GM12878 (cell line): ENCODE data around the gene ERMARD. TPM values are rescaled to one million over a fixed set of nuclear protein-coding genes. Genes with fewer than 3 reads are reported as not detected.

Experiments
- ATAC-seq: fragments of 200-7000 bp; cut with Tn5 transposase; 3 replicates; pipeline ENCODE4 v1.9.1; 2020; ENCODE audit warnings: mild to moderate bottlenecking, moderate library complexity
- BruUV-seq: library from RNA; stranded (reverse); fragments of 400-500 nt; replicated peaks from 2 replicates; lab custom pipeline; 2021; lab: Mats Ljungman, UMichigan
- CTCF ChIA-PET: fragments of 300-600 bp; sonication (Branson Sonifier 250); formaldehyde crosslinking; extraction: SDS; loops from one replicate; lab custom pipeline; 2021; ENCODE audit warnings: inconsistent platforms; lab: Yijun Ruan, JAX
- POLR2A ChIA-PET: fragments of 350-600 bp; formaldehyde crosslinking; extraction: SDS; loops from one replicate; lab custom pipeline; 2021; ENCODE audit warnings: inconsistent platforms; lab: Charles Lee
- RAD21 ChIA-PET: fragments of 300-600 bp; sonication (Branson Sonifier 250); formaldehyde crosslinking; loops from one replicate; lab custom pipeline; 2023; ENCODE audit warnings: antibody characterized with exemption; ENCODE audit not compliant: unreplicated experiment; lab: Charles Lee
- SMC1A ChIA-PET: fragments of 300-600 bp; sonication (Branson Sonifier 250); formaldehyde crosslinking; loops from one replicate; lab custom pipeline; 2023; ENCODE audit not compliant: unreplicated experiment, uncharacterized antibody; lab: Charles Lee
- DNase-seq: peaks from one replicate; pipeline ENCODE4 v3.0.0-alpha.2; 2011; ENCODE audit warnings: low read depth, low spot score
- FAIRE-seq: peaks from 3 replicates; lab custom pipeline; 2011; peaks lifted over from hg19 to GRCh38; lab: Jason Lieb, UNC
- H2AFZ ChIP-seq: 2 replicates; pipeline ENCODE4 v1.6.0; 2011; ENCODE audit warnings: low read depth, low read length, control low read depth; ENCODE audit not compliant: control insufficient read depth
- H3K27ac ChIP-seq: 2 replicates; pipeline ENCODE4 v1.5.1; 2011; ENCODE audit warnings: control low read depth; ENCODE audit not compliant: control insufficient read depth, insufficient read depth
- H3K27me3 ChIP-seq, 2 experiments: replicated peaks in 1 of 2; 2 replicates each; pipeline versions ENCODE4 v1.6.0 to v1.6.1; 2011; ENCODE audit warnings: low read length in 1 of 2; ENCODE audit not compliant: control insufficient read depth in 2 of 2, insufficient read depth in 2 of 2
- H3K36me3 ChIP-seq, 2 experiments: 2 replicates each; pipeline ENCODE4 v1.5.1; 2011; ENCODE audit warnings: low read length in 1 of 2; ENCODE audit not compliant: control insufficient read depth in 2 of 2, insufficient read depth in 2 of 2
- H3K4me1 ChIP-seq: 2 replicates; pipeline ENCODE4 v1.6.1; 2011; ENCODE audit warnings: mild to moderate bottlenecking, low read length, moderate library complexity, mixed read lengths; ENCODE audit not compliant: control insufficient read depth, insufficient read depth
- H3K4me2 ChIP-seq: 2 replicates; pipeline ENCODE4 v1.6.0; 2011; ENCODE audit warnings: control low read depth; ENCODE audit not compliant: control insufficient read depth, insufficient read depth
- H3K4me3 ChIP-seq: fragments of 200-600 bp; sonication (generic); 2 replicates; pipeline ENCODE4 v1.5.1; 2016
- H3K79me2 ChIP-seq: 2 replicates; pipeline ENCODE4 v1.6.0; 2011; ENCODE audit warnings: low read length; ENCODE audit not compliant: control insufficient read depth, insufficient read depth
- H3K9ac ChIP-seq: 2 replicates; pipeline ENCODE4 v1.8.0; 2011; ENCODE audit warnings: low read length, control low read depth, mixed read lengths; ENCODE audit not compliant: control insufficient read depth, insufficient read depth
- H3K9me3 ChIP-seq: replicated peaks from 3 replicates; pipeline ENCODE4 v1.5.1; 2011; ENCODE audit warnings: mild to moderate bottlenecking, low read length; ENCODE audit not compliant: control insufficient read depth, insufficient read depth
- H4K20me1 ChIP-seq: 2 replicates; pipeline ENCODE4 v1.6.0; 2011; ENCODE audit not compliant: control insufficient read depth, insufficient read depth
- BACH1 ChIP-seq: fragments of 450-650 bp; IDR thresholded peaks from 2 replicates; pipeline ENCODE4 v1.6.1; 2017; ENCODE audit warnings: mild to moderate bottlenecking, borderline replicate concordance
- BRCA1 ChIP-seq: IDR thresholded peaks from 2 replicates; pipeline ENCODE4 v1.6.1; 2011; ENCODE audit warnings: low read depth, low read length, improper control_type of control experiment
- CBX3 ChIP-seq: fragments of 200-600 bp; sonication (generic); IDR thresholded peaks from 2 replicates; pipeline ENCODE4 v1.6.1; 2016; ENCODE audit warnings: low read depth, borderline replicate concordance
- CBX5 ChIP-seq: sonication (generic); IDR thresholded peaks from 2 replicates; pipeline ENCODE4 v1.6.1; 2016; ENCODE audit warnings: low read depth, moderate library complexity, mild to moderate bottlenecking, inconsistent platforms
- IKZF1 ChIP-seq: fragments of 450-650 bp; conservative IDR thresholded peaks from 2 replicates; pipeline ENCODE4 v1.6.1; 2017; ENCODE audit warnings: antibody characterized with exemption, mild to moderate bottlenecking
- KLF5 ChIP-seq: fragments of 450-650 bp; IDR thresholded peaks from 2 replicates; pipeline ENCODE4 v1.6.1; 2014; ENCODE audit warnings: mild to moderate bottlenecking; ENCODE audit not compliant: partially characterized antibody
- MEF2B ChIP-seq: fragments of 450-650 bp; IDR thresholded peaks from 2 replicates; pipeline ENCODE4 v1.6.1; 2018; ENCODE audit warnings: mild to moderate bottlenecking, moderate library complexity; ENCODE audit not compliant: partially characterized antibody, poor library complexity, severe bottlenecking
- MTA2 ChIP-seq: fragments of 450-650 bp; IDR thresholded peaks from 2 replicates; pipeline ENCODE4 v1.6.1; 2016; ENCODE audit warnings: low read depth, mild to moderate bottlenecking, moderate library complexity
- NFYB ChIP-seq: IDR thresholded peaks from 2 replicates; pipeline ENCODE4 v1.6.1; 2011; ENCODE audit warnings: low read depth, mild to moderate bottlenecking, low read length, improper control_type of control experiment, moderate library complexity; ENCODE audit not compliant: insufficient read depth
- NR2F1 ChIP-seq: fragments of 450-650 bp; conservative IDR thresholded peaks from 2 replicates; pipeline ENCODE4 v1.6.1; 2017; ENCODE audit warnings: mild to moderate bottlenecking
- POLR2A ChIP-seq: IDR thresholded peaks from 2 replicates; pipeline ENCODE4 v1.6.1; 2011; ENCODE audit warnings: low read depth, mild to moderate bottlenecking, low read length
- POU2F2 ChIP-seq: IDR thresholded peaks from 3 replicates; pipeline ENCODE4 v1.6.1; 2011; ENCODE audit warnings: low read depth, mild to moderate bottlenecking, low read length, borderline replicate concordance
- RELA ChIP-seq: fragments of 450-650 bp; IDR thresholded peaks from 2 replicates; pipeline ENCODE4 v1.8.0; 2014; ENCODE audit warnings: borderline replicate concordance; ENCODE audit not compliant: partially characterized antibody
- RUNX3 ChIP-seq: IDR thresholded peaks from 2 replicates; pipeline ENCODE4 v1.6.1; 2012; ENCODE audit warnings: low read length, inconsistent platforms
- TCF7 ChIP-seq: IDR thresholded peaks from 2 replicates; pipeline ENCODE4 v1.6.1; 2014; ENCODE audit warnings: antibody characterized with exemption, borderline replicate concordance
- ZZZ3 ChIP-seq: IDR thresholded peaks from 2 replicates; pipeline ENCODE4 v1.6.1; 2011; ENCODE audit warnings: low read depth; ENCODE audit not compliant: control insufficient read depth, insufficient read length
- WGBS: methylation state at CpG from one replicate; pipeline ENCODE4 v1.1.6; 2016; ENCODE audit warnings: low lambda C conversion rate; ENCODE audit not compliant: insufficient replicate concordance, insufficient coverage; ENCODE audit errors: missing lambda C conversion rate; 5-methylcytosine and 5-hydroxymethylcytosine counted together
- in situ Hi-C: fragments of 300-500 bp; cut with MboI; formaldehyde crosslinking; loops from 9 replicates; pipeline ENCODE4 v1.14.3; 2018; ENCODE audit warnings: mixed read lengths
- intact Hi-C: fragments of 100-400 bp; cut with micrococcal nuclease; formaldehyde crosslinking; loops from one replicate; pipeline ENCODE4 v1.14.2; 2022; ENCODE audit not compliant: unreplicated experiment
- polyA plus RNA-seq, 11 experiments: library from polyadenylated mRNA; depleted of rRNA in 4 of 11; unstranded in 6 of 11; stranded (reverse) in 5 of 11; fragments of >200 nt; fragmentation: Nextera tagmentation in 4 of 11; fragmentation: Illumina TruSeq in 1 of 11; extraction: Ambion mirVana in 4 of 11; extraction: Trizol in 1 of 11; gene quantifications; 1 replicate in 1 of 11; 2 replicates in 10 of 11; pipeline versions ENCODE4 v1.2.1 to v1.2.3, GENCODE V29; 2011 to 2016; ENCODE audit warnings: inconsistent platforms in 2 of 11, missing spikeins in 2 of 11, low read depth in 1 of 11
- total RNA-seq, 4 experiments: library from RNA; depleted of rRNA in 3 of 4; stranded (reverse); fragments of >200 nt in 3 of 4; fragmentation: Illumina TruSeq in 1 of 4; extraction: Trizol in 1 of 4; gene quantifications; 2 replicates each; pipeline versions ENCODE4 v1.2.1 to v1.2.3, GENCODE V29; 2013 to 2021
- TF ChIP-seq, protein P1 (sequence below): IDR thresholded peaks from 2 replicates; pipeline ENCODE4 v1.6.1; 2011; ENCODE audit warnings: borderline replicate concordance, low read depth, mild to moderate bottlenecking, moderate library complexity, low read length; ENCODE audit not compliant: insufficient read depth, poor library complexity, severe bottlenecking
- TF ChIP-seq, protein P2 (sequence below): fragments of 450-650 bp; IDR thresholded peaks from 2 replicates; pipeline ENCODE4 v1.6.1; 2014; ENCODE audit warnings: mild to moderate bottlenecking
- TF ChIP-seq, protein P3 (sequence below): IDR thresholded peaks from 2 replicates; pipeline ENCODE4 v1.6.1; 2011; ENCODE audit warnings: mild to moderate bottlenecking, low read depth, low read length, moderate library complexity; ENCODE audit not compliant: insufficient replicate concordance
- TF ChIP-seq, protein P4 (sequence below): IDR thresholded peaks from 2 replicates; pipeline ENCODE4 v1.6.1; 2012; ENCODE audit warnings: low read depth, low read length, improper control_type of control experiment

The ERMARD gene
- total and polyA plus RNA-seq, 10 of the 15 experiments (the other 5 are each of a cell fraction or from before 2014, with no cell fraction given): 24.4 to 63.3 (median 34.1) TPM

DNA sequence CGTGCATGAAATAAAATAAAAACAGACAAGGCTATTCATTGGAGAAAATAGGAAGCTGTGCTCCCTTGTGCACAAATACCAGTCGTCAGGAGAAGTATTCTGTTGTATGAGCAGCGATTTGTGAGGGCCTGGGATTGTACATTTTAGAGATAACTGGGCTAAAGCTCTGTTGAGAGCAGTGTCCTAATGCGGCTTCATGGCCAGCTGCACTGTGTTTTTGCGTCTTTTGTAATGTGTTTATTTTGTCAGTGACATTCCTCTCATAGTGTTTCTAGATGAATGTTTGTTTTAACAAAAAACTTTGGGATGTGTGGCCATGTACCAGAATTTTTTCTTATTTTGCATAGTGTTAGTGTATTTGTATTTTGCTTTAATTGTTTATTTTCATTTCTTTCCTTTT, 14.8 kb downstream of the ERMARD start (continued):
- TF ChIP-seq TCF7: no peak

DNA sequence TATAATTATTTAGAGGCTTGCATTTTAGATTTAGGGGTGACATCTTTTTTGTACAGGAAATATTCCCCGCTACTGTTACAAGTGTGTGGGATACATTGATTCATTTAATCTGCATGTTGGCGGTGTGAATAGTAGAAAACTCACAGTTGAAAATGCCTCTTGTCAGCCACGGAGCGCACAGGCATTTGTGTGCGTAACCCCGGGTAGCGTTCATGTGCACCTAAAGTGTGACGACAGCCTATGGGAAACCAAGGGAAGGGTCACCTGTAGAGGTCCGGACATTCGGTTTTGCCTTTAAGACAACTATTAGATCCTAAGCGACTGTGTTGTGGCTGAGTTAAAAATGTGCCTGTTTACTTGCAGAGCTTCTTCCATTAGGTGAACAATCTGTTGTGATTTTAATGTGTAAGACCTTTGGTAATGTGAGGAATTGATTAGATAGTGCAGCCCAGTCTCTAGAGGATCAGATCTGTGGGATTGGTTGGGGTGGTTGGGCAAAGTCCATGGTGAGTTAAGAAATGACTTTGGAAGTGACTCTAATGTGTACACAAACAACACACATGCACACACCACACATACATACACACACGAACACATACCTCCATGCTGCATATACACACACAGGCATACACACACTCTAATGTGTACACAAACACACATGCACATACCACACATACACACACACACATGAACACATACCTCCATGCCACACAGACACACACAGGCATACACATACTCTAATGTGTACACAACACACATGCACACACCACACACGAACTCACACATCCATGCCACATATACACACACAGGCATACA, 15.7 kb downstream of the ERMARD start:
- H2AFZ ChIP-seq: no peak overlapping the region
- ATAC-seq (no peak), FAIRE-seq (no peak)
- TF ChIP-seq MTA2: no peak
- TF ChIP-seq CBX5: no peak
- TF ChIP-seq BACH1: no peak
- TF ChIP-seq, protein P1, sequence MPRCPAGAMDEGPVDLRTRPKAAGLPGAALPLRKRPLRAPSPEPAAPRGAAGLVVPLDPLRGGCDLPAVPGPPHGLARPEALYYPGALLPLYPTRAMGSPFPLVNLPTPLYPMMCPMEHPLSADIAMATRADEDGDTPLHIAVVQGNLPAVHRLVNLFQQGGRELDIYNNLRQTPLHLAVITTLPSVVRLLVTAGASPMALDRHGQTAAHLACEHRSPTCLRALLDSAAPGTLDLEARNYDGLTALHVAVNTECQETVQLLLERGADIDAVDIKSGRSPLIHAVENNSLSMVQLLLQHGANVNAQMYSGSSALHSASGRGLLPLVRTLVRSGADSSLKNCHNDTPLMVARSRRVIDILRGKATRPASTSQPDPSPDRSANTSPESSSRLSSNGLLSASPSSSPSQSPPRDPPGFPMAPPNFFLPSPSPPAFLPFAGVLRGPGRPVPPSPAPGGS: no peak
- TF ChIP-seq ZZZ3: no peak
- TF ChIP-seq NR2F1: no peak
- TF ChIP-seq RUNX3: no peak
- no peak for TF ChIP-seq CBX3
- TF ChIP-seq IKZF1: no peak
- TF ChIP-seq NFYB: no peak
- TF ChIP-seq, protein P2, sequence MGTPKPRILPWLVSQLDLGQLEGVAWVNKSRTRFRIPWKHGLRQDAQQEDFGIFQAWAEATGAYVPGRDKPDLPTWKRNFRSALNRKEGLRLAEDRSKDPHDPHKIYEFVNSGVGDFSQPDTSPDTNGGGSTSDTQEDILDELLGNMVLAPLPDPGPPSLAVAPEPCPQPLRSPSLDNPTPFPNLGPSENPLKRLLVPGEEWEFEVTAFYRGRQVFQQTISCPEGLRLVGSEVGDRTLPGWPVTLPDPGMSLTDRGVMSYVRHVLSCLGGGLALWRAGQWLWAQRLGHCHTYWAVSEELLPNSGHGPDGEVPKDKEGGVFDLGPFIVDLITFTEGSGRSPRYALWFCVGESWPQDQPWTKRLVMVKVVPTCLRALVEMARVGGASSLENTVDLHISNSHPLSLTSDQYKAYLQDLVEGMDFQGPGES: no peak
- TF ChIP-seq POLR2A: no peak
- TF ChIP-seq MEF2B: no peak
- TF ChIP-seq, protein P3, sequence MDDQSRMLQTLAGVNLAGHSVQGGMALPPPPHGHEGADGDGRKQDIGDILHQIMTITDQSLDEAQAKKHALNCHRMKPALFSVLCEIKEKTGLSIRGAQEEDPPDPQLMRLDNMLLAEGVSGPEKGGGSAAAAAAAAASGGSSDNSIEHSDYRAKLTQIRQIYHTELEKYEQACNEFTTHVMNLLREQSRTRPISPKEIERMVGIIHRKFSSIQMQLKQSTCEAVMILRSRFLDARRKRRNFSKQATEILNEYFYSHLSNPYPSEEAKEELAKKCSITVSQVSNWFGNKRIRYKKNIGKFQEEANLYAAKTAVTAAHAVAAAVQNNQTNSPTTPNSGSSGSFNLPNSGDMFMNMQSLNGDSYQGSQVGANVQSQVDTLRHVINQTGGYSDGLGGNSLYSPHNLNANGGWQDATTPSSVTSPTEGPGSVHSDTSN: no peak
- TF ChIP-seq RELA: no peak
- no peak for TF ChIP-seq POU2F2
- TF ChIP-seq, protein P4, sequence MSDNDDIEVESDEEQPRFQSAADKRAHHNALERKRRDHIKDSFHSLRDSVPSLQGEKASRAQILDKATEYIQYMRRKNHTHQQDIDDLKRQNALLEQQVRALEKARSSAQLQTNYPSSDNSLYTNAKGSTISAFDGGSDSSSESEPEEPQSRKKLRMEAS: no peak
- no peak for TF ChIP-seq BRCA1
- TF ChIP-seq KLF5: no peak

More for the DNA sequence above, 15.7 kb downstream of the ERMARD start:
- intact Hi-C loops: no loop called here
- Histone ChIP-seq H3K36me3 (peaks cover 3 to 19% of the 10 kb centered on the region in 2 experiments), H3K4me2 (no peak overlapping the region), H4K20me1 (no peaks in the 10 kb centered on the region), H3K9ac (no peak overlapping the region), H3K27me3 (no peaks in the 10 kb centered on the region), H3K9me3 (no peaks in the 10 kb centered on the region), H3K79me2 (no peaks in the 10 kb centered on the region), H3K27ac (no peak overlapping the region), H3K4me1 (no peaks in the 10 kb centered on the region), H3K4me3 (no peak overlapping the region)
- no peak for DNase-seq
- CTCF ChIA-PET: interaction anchor here (0.5 kb wide), 1 partner anchor 23 kb away, joined by 3 read pairs; no protein-coding TSS in a partner anchor
- POLR2A ChIA-PET: no interaction called here
- in situ Hi-C loops: no loop called here
- SMC1A ChIA-PET: interaction anchor here (0.7 to 1.2 kb wide), 2 partner anchors 12 to 26 kb away, joined by 3 read pairs; no protein-coding TSS in a partner anchor
- 99% methylated on average over 13 of the region's 13 CpGs for WGBS
- RAD21 ChIA-PET: no interaction called here
- no TSS peak for BruUV-seq
